Measurements from ENCODE around the gene NMD3.

DNA sequence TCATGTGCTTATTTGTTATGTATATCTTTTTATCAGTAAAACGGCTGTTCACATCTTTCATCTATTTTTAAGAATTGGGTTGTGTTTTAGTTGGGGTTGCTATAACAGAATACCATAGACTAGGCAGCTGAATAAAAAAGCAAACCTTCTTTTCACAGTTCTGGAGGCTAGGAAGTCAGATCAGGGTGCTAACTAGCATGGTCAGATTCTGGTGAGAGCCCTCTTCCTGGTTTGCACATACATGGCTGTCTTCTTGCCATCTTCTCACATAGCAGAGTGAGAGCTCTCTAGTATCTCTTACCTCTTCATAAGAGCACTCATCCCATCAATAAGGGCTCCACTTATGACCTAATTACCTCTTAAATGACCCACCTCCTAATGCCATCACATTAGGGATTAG, 33.8 kb downstream of the NMD3 start:
- no peak for TF ChIP-seq SMARCE1 (IDR thresholded peaks at IDR 0.05; ENCODE audit: borderline replicate concordance)
- TF ChIP-seq, protein P1, sequence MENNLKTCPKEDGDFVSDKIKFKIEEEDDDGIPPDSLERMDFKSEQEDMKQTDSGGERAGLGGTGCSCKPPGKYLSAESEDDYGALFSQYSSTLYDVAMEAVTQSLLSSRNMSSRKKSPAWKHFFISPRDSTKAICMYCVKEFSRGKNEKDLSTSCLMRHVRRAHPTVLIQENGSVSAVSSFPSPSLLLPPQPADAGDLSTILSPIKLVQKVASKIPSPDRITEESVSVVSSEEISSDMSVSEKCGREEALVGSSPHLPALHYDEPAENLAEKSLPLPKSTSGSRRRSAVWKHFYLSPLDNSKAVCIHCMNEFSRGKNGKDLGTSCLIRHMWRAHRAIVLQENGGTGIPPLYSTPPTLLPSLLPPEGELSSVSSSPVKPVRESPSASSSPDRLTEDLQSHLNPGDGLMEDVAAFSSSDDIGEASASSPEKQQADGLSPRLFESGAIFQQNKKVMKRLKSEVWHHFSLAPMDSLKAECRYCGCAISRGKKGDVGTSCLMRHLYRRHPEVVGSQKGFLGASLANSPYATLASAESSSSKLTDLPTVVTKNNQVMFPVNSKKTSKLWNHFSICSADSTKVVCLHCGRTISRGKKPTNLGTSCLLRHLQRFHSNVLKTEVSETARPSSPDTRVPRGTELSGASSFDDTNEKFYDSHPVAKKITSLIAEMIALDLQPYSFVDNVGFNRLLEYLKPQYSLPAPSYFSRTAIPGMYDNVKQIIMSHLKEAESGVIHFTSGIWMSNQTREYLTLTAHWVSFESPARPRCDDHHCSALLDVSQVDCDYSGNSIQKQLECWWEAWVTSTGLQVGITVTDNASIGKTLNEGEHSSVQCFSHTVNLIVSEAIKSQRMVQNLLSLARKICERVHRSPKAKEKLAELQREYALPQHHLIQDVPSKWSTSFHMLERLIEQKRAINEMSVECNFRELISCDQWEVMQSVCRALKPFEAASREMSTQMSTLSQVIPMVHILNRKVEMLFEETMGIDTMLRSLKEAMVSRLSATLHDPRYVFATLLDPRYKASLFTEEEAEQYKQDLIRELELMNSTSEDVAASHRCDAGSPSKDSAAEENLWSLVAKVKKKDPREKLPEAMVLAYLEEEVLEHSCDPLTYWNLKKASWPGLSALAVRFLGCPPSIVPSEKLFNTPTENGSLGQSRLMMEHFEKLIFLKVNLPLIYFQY (CRISPR knock-in tag; IDR thresholded peaks at IDR 0.05; ENCODE audit: borderline replicate concordance) = no peak
- TF ChIP-seq, protein P2, sequence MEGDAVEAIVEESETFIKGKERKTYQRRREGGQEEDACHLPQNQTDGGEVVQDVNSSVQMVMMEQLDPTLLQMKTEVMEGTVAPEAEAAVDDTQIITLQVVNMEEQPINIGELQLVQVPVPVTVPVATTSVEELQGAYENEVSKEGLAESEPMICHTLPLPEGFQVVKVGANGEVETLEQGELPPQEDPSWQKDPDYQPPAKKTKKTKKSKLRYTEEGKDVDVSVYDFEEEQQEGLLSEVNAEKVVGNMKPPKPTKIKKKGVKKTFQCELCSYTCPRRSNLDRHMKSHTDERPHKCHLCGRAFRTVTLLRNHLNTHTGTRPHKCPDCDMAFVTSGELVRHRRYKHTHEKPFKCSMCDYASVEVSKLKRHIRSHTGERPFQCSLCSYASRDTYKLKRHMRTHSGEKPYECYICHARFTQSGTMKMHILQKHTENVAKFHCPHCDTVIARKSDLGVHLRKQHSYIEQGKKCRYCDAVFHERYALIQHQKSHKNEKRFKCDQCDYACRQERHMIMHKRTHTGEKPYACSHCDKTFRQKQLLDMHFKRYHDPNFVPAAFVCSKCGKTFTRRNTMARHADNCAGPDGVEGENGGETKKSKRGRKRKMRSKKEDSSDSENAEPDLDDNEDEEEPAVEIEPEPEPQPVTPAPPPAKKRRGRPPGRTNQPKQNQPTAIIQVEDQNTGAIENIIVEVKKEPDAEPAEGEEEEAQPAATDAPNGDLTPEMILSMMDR (CRISPR knock-in tag; IDR thresholded peaks at IDR 0.05) = no peak
- no peak for TF ChIP-seq XRCC5 (optimal IDR thresholded peaks at IDR 0.05; ENCODE audit: low read length)
- no peak for TF ChIP-seq MEIS1 (CRISPR knock-in tag; IDR thresholded peaks at IDR 0.05; ENCODE audit: borderline replicate concordance)
- TF ChIP-seq, protein P3, sequence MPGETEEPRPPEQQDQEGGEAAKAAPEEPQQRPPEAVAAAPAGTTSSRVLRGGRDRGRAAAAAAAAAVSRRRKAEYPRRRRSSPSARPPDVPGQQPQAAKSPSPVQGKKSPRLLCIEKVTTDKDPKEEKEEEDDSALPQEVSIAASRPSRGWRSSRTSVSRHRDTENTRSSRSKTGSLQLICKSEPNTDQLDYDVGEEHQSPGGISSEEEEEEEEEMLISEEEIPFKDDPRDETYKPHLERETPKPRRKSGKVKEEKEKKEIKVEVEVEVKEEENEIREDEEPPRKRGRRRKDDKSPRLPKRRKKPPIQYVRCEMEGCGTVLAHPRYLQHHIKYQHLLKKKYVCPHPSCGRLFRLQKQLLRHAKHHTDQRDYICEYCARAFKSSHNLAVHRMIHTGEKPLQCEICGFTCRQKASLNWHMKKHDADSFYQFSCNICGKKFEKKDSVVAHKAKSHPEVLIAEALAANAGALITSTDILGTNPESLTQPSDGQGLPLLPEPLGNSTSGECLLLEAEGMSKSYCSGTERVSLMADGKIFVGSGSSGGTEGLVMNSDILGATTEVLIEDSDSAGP (CRISPR knock-in tag; IDR thresholded peaks at IDR 0.05; ENCODE audit: borderline replicate concordance) = no peak
- TF ChIP-seq, protein P4, sequence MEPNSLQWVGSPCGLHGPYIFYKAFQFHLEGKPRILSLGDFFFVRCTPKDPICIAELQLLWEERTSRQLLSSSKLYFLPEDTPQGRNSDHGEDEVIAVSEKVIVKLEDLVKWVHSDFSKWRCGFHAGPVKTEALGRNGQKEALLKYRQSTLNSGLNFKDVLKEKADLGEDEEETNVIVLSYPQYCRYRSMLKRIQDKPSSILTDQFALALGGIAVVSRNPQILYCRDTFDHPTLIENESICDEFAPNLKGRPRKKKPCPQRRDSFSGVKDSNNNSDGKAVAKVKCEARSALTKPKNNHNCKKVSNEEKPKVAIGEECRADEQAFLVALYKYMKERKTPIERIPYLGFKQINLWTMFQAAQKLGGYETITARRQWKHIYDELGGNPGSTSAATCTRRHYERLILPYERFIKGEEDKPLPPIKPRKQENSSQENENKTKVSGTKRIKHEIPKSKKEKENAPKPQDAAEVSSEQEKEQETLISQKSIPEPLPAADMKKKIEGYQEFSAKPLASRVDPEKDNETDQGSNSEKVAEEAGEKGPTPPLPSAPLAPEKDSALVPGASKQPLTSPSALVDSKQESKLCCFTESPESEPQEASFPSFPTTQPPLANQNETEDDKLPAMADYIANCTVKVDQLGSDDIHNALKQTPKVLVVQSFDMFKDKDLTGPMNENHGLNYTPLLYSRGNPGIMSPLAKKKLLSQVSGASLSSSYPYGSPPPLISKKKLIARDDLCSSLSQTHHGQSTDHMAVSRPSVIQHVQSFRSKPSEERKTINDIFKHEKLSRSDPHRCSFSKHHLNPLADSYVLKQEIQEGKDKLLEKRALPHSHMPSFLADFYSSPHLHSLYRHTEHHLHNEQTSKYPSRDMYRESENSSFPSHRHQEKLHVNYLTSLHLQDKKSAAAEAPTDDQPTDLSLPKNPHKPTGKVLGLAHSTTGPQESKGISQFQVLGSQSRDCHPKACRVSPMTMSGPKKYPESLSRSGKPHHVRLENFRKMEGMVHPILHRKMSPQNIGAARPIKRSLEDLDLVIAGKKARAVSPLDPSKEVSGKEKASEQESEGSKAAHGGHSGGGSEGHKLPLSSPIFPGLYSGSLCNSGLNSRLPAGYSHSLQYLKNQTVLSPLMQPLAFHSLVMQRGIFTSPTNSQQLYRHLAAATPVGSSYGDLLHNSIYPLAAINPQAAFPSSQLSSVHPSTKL (CRISPR knock-in tag; IDR thresholded peaks at IDR 0.05) = no peak
- TF ChIP-seq MTF1 (CRISPR knock-in tag; IDR thresholded peaks at IDR 0.05) = no peak
- TF ChIP-seq MAFG (CRISPR knock-in tag; IDR thresholded peaks at IDR 0.05) = no peak
- no peak for TF ChIP-seq BORCS8-MEF2B (CRISPR knock-in tag; IDR thresholded peaks at IDR 0.05)
- no peak for TF ChIP-seq ZNF24 (IDR thresholded peaks at IDR 0.05)
- no peak for TF ChIP-seq NR2F2 (IDR thresholded peaks at IDR 0.05; ENCODE audit: borderline replicate concordance, low read depth)
- TF ChIP-seq EP300 (IDR thresholded peaks at IDR 0.05; ENCODE audit: low read depth in 2 of 2, low read length in 2 of 2) = no peak
- no peak for TF ChIP-seq EP300 (CRISPR knock-in tag; IDR thresholded peaks at IDR 0.05; ENCODE audit: borderline replicate concordance)
- TF ChIP-seq, protein P5, sequence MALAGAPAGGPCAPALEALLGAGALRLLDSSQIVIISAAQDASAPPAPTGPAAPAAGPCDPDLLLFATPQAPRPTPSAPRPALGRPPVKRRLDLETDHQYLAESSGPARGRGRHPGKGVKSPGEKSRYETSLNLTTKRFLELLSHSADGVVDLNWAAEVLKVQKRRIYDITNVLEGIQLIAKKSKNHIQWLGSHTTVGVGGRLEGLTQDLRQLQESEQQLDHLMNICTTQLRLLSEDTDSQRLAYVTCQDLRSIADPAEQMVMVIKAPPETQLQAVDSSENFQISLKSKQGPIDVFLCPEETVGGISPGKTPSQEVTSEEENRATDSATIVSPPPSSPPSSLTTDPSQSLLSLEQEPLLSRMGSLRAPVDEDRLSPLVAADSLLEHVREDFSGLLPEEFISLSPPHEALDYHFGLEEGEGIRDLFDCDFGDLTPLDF (CRISPR knock-in tag; IDR thresholded peaks at IDR 0.05) = no peak
